ENCODE measurements around the gene TFEC.
"Not testable (repeated sequence)": the region's sequence is repeated elsewhere in the genome, so short reads cannot be mapped to it uniquely, and the experiment has no call there.

TFEC gene, protein sequence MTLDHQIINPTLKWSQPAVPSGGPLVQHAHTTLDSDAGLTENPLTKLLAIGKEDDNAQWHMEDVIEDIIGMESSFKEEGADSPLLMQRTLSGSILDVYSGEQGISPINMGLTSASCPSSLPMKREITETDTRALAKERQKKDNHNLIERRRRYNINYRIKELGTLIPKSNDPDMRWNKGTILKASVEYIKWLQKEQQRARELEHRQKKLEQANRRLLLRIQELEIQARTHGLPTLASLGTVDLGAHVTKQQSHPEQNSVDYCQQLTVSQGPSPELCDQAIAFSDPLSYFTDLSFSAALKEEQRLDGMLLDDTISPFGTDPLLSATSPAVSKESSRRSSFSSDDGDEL

GRCh38 chr7:116030651-116031276, at the start of gene TFEC:
Gene TFEC (minus strand): TSS chr7:116030763. CDS start chr7:115984441, 46,322 bp downstream.
- DNase-seq, result peak; percentile 75

GRCh38 chr7:116075351-116076145, 45.0 kb upstream of the TFEC start:
- no peak for DNase-seq

DNA sequence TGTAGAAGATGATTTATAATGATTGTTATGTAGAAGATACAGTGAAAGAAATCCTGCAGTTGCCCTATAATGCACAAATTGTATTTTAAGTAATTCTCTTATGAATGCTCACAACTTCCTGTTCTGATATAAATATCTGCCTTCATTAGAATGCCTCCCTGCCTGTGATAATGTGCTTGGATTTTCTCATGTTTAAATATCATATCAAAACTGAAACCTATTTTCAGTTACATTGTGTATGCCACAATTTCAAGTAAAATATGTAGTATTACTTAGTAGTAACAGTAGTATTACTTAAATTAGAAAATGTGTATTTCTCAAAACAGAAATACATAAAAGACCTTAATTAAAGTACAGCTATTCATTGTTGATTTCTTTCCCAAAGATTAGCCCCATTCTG, 41.1 kb upstream of the TFEC start:
- no peak for DNase-seq

- no peak for DNase-seq
Observed at GRCh38 chr7:116064179-116064578, 33.6 kb upstream of the TFEC start.

GRCh38 chr7:116062666-116063065, 32.1 kb upstream of the TFEC start:
- DNase-seq, result no peak

DNA sequence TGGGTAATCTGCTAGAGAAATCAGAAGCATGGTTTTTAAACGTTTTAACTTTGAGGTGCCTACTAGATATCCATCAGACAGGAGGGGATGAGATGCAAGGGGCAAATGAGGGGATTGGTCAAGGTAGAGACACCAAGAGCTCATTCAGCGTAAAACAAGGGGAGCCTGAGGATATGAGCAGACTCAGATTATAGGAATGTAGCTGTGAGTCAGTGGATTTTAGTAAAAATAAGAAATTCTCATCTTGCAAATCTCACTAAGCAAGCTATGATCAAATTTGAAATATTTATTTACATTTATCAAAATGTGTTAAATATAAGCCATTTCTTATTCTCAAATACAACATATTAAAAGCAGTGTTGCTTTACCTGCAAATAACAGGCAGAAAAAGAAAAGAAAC, 21.4 kb upstream of the TFEC start:
- DNase-seq, result no peak

DNA sequence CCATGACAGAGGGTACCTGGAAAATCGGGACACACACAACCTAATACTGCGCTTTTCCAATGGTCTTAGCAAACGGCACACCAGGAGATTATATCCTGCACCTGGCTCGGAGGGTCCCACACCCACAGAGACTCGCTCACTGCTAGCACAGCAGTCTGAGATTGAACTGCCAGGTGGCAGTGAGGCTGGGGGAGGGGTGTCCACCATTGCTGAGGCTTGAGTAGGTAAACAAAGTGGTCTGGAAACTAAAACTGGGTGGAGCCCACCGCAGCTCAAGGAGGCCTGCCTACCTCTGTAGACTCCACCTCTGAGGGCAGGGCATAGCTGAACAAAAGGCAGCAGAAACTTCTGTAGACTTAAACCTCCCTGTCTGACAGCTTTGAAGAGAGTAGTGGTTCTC, 16.7 kb upstream of the TFEC start:
- DNase-seq, result not testable (repeated sequence)

- DNase-seq, result no peak
Observed at GRCh38 chr7:116045532-116045931, 15.0 kb upstream of the TFEC start.

DNA sequence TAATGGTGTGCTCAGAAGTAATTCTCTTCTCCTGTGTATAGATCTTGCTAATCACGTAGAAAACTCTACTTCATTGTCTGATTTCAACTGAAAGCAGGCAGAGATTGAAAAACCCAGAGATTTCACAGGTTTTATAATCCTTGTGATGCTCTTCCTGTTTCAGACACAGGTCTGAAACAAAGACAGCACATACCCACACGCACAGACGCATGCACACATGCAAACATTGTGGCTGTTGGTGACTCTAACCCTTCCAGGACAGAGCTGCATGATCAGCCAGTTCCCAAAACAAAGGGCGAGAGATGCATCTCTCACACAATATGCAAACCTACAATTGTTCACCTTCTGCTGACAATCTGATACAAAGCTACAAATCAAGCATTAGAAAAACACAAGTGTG, 11.1 kb upstream of the TFEC start:
- no peak for DNase-seq

GRCh38 chr7:116037401-116037800, 6.8 kb upstream of the TFEC start:
- no peak for DNase-seq

DNA sequence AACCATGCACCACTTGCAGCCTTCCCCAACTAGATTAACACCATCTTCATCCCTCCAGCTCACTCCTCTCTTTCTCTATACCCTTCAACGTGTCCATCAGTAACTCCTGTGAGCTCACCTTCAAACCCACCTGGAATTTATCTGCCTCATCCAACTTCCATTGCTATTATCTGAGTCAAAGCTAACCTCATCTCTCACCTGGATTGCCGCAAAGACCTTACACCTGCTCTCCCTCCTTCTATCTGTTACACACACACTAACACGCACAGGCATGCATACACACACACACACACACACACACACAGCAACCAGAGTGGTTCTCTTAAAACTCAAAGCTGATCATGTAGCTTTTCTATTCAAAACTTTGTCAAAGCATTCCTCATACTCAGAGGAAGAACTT, 3.8 kb upstream of the TFEC start:
- DNase-seq, result no peak

GRCh38 chr7:116032886-116033285, 2.3 kb upstream of the TFEC start:
- no peak for DNase-seq

GRCh38 chr7:116028787-116029186, 1.8 kb downstream of the TFEC start:
- DNase-seq, result peak; percentile 57

DNA sequence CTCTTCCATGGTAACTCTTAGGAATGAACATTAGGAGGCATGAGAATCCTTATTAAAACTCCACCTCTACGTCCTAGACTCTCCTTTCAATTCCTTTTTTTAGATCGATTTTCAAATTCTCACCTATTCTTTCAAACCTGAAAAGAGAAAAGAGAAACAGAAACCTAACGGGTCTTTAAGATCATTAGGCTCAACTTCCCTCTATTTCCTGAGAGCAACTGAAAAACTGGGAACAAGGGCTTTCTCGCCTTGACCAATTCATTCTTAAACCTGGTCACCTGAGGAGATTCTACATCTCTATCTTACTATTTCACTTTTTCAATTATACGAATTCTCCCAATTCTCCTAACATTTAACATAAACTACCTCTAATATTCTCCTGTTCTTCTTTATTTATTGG, 2.8 kb downstream of the TFEC start:
- peak; percentile 24 for DNase-seq

DNA sequence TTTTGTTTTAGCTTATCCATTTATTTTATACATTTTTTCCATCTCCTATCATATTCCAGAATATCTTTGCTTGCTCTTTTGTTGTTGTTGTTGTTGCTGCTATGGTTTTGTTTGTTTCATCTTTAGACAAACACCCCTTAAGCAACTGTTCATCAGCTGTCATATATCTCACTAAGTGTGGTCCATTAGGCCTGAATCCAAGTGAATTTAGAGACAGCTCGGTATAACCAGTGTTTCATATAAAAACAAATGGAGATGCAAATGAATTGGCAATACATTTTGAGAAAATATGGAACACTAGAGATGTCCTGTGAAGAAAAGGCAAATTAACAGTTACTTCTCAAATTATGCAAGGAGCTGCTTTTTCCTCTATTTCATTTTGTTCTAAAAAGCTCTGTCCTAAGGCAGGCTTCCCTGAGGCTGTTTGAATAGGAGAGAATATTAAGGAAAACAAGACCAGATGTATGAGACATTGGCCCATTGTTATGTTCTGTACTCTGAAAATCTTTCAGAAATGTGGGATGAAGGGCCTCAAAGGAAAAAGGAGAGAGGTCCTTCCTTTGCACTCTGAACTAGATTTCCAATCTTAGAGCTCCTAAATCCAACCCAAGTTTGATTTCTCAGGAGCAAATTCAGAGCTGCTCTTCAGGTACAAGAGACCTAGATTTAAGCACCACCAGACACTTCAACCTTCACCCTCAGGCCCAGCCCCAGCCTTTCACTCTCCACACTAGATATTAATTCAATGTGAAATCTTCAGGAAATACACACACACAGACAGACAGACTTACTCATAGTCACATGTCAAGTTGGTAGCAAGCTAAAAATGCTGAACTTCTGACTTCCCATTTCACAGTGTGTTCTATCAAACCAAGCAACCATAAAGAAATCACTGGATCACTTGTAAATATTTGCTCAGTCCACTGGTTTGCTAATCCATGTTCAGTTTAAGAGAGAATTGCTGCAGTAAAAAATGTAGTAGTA, 5.4 kb downstream of the TFEC start:
- DNase-seq, result peak; percentile 66

DNA sequence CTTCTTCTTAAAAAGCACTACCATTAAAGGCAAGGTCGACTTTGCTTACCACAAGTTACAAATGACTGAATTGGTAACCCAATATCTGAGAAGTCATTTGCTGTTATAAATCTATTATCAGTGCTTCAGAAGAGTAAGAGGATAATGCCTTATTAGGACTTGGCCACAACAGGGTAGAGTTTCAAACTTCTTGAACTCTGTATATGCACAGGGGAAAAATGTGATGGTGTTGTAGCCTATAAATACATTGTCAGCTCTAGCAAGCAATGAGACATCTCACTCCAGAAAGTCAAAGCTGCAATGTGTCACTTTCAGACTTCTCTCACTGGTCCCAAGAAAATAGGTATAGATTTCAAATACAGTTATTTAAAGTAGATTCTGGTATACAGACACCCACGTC, 9.3 kb downstream of the TFEC start:
- no peak for DNase-seq

DNA sequence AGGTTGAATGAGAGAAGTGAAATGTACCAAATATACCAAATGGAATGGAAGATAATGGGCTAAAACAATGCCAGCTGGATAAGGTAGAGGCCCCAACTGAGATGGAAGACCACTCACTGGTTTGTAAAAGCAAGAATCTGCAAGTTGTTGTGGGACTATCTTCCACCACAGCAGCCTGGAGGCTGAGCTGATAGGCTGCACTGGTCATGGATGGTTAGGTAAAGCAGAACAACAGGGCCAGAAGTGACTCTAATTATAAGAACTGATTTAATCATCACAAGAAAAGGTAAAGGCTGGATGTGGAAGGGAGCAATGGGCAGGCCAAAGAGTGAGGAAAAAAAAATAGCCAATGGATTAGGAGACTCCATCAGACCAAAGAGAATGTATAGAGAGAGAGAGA, 11.8 kb downstream of the TFEC start:
- DNase-seq, result peak; percentile 11

- DNase-seq, result no peak
Observed at GRCh38 chr7:116013675-116014074, 16.9 kb downstream of the TFEC start.

DNA sequence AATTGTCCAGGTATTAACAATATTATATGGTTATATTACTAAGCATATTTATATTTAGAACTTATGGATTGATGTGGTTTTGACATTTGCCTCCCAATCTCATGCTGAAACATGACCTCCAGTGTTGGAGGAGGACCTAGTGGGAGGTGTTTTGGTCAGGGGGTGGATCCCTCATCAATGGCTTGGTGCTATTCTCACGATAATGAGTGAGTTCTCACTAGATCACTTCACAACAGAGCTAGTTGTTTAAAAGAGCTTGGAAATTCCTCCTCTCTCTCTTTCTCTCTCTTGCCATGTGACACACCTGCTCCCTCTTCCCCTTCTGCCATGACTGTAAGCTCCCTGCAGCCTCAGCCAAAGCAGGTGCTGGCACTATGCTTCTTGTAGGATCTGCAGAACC, 19.0 kb downstream of the TFEC start:
- no peak for DNase-seq

- not testable (repeated sequence) for DNase-seq
Observed at GRCh38 chr7:116004762-116005161, 25.8 kb downstream of the TFEC start.

DNA sequence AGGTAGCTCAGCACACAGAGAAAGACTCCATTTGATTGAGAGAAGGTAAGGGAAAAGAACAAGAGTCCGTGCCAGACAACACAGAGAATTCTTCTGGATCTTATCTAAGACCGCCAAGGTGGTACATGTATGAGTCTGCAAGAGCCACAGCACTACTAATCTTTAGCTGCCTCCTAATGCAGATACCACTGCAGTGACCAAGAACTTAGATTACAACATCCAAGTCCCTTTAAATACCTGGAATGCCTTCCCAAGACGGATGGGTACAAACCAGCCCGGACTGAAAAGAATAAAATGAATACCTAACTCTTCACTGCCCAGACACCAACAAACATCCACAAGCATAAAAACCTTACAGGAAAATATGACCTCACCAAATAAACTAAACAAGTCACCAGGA, 33.3 kb downstream of the TFEC start:
- no peak for DNase-seq

GRCh38 chr7:115995701-115996100, 34.9 kb downstream of the TFEC start:
- DNase-seq, result no peak

DNA sequence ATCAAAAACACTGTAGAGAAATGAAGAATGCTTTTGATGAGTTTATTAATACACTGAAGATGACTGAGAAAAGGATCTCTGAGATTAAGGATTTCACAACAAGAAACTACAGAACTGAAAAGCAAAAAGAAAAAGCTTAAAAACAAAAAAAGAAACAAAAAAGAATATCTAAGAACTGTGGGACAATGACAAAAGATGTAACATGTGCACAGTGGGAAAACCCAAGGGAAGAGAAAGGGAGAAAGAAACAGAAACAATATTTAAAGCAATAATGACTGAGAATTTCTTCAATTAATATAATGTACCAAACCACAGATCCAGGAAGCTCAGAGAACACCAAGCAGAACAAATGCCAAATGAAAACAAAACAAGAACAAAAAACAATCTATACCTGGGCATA, 42.2 kb downstream of the TFEC start:
- no peak for DNase-seq

Measured in OCI-M1 (cell line).